ENCODE measurements around the gene HAND2. TPM values are rescaled to one million over a fixed set of nuclear protein-coding genes. Genes with fewer than 3 reads are reported as not detected.

HAND2 gene
- total and polyA plus RNA-seq, 2 of the 8 experiments (the other 6 are each of a cell fraction or from before 2014, with no cell fraction given): 0.05 TPM; not detected in 1

- no peak for TF ChIP-seq NRF1 (IDR thresholded peaks at IDR 0.05; ENCODE audit: low read depth, low read length)
- TF ChIP-seq TAF7 (optimal IDR thresholded peaks at IDR 0.05; ENCODE audit: borderline replicate concordance, low read depth, low read length): no peak
- TF ChIP-seq MAFK (IDR thresholded peaks at IDR 0.05; ENCODE audit: low read depth, low read length): no peak
- TF ChIP-seq BRCA1 (IDR thresholded peaks at IDR 0.05; ENCODE audit: low read depth, low read length): no peak
- peak; percentile 42 for TF ChIP-seq ASH2L (IDR thresholded peaks at IDR 0.05; ENCODE audit: low read length)
- peak; percentile 100 for TF ChIP-seq EZH2 (IDR thresholded peaks at IDR 0.05; ENCODE audit: low read depth, low read length, severe bottlenecking)
- no peak for TF ChIP-seq SIRT6 (IDR thresholded peaks at IDR 0.05; ENCODE audit: low read length)
- no peak for TF ChIP-seq RXRA (IDR thresholded peaks at IDR 0.05; ENCODE audit: insufficient read depth, low read depth, low read length)
- TF ChIP-seq ATF3 (IDR thresholded peaks at IDR 0.05; ENCODE audit: insufficient read depth, low read depth, low read length): no peak
- no peak for TF ChIP-seq SP4 (IDR thresholded peaks at IDR 0.05; ENCODE audit: low read length)
- 0 out of 2 replicates have a peak, but pooled peaks have one; percentile 27 for TF ChIP-seq TCF12 (IDR thresholded peaks at IDR 0.05; ENCODE audit: low read depth, low read length)
Measured at GRCh38 chr4:173509036-173510001, 20.7 kb downstream of the HAND2 start (continued).
